Endodermal cell (in vitro differentiated cells): ENCODE measurements around the gene SRPX. TPM values are rescaled to one million over a fixed set of nuclear protein-coding genes. Genes with fewer than 3 reads are reported as not detected.

Experiments used
- DNase-seq: peaks from one replicate; pipeline ENCODE4 v3.0.0-alpha.2; 2017
- H3K27ac ChIP-seq: 2 replicates; pipeline ENCODE4 v1.5.1; 2013; ENCODE audit warnings: mild to moderate bottlenecking, low read depth, low read length, moderate library complexity
- H3K27me3 ChIP-seq: 2 replicates; pipeline ENCODE4 v1.6.1; 2013; ENCODE audit warnings: mild to moderate bottlenecking, low read length, moderate library complexity; ENCODE audit not compliant: insufficient read depth, control insufficient read depth, poor library complexity, severe bottlenecking
- H3K36me3 ChIP-seq: 2 replicates; pipeline ENCODE4 v1.7.0; 2013; ENCODE audit warnings: mild to moderate bottlenecking, low read length, moderate library complexity; ENCODE audit not compliant: control insufficient read depth, insufficient read depth
- H3K4me1 ChIP-seq: one replicate; pipeline ENCODE4 v1.7.0; 2013; ENCODE audit warnings: low read length; ENCODE audit not compliant: control insufficient read depth, insufficient read depth
- H3K4me3 ChIP-seq: 2 replicates; pipeline ENCODE4 v1.5.1; 2013; ENCODE audit warnings: mild to moderate bottlenecking, low read length, moderate library complexity
- H3K9ac ChIP-seq: 2 replicates; pipeline ENCODE4 v1.6.1; 2013; ENCODE audit warnings: mild to moderate bottlenecking, low read length, moderate library complexity; ENCODE audit not compliant: poor library complexity, severe bottlenecking; ENCODE audit errors: extremely low read depth
- H3K9me3 ChIP-seq: 2 replicates; pipeline ENCODE4 v1.6.1; 2013; ENCODE audit warnings: mild to moderate bottlenecking, low read length, moderate library complexity; ENCODE audit not compliant: control insufficient read depth
- H3K27ac Mint-ChIP-seq: 2 replicates; pipeline ENCODE4 v1.8.0; 2020; ENCODE audit warnings: mixed read lengths
- H3K27me3 Mint-ChIP-seq: 2 replicates; pipeline ENCODE4 v1.8.0; 2021; ENCODE audit warnings: mild to moderate bottlenecking, mixed read lengths; ENCODE audit not compliant: insufficient read depth
- H3K36me3 Mint-ChIP-seq: 2 replicates; pipeline ENCODE4 v1.8.0; 2020; ENCODE audit warnings: low read depth, mixed read lengths
- H3K4me1 Mint-ChIP-seq: 2 replicates; pipeline ENCODE4 v1.8.0; 2020; ENCODE audit warnings: mixed read lengths
- H3K4me3 Mint-ChIP-seq: 2 replicates; pipeline ENCODE4 v1.8.0; 2020; ENCODE audit warnings: mild to moderate bottlenecking, moderate library complexity, mixed read lengths
- H3K9me3 Mint-ChIP-seq: 2 replicates; pipeline ENCODE4 v1.8.0; 2020; ENCODE audit warnings: mild to moderate bottlenecking, mixed read lengths
- WGBS, 2 experiments: methylation state at CpG; one replicate each; pipeline versions ENCODE4 v1.1.5 to v1.1.7; 2013; ENCODE audit warnings: missing lambda C conversion rate in 2 of 2, mixed read lengths in 1 of 2; ENCODE audit not compliant: insufficient coverage in 1 of 2, insufficient read length in 1 of 2; 5-methylcytosine and 5-hydroxymethylcytosine counted together
- total RNA-seq, 2 donors: library from RNA; stranded (reverse); fragmentation: NEBNext Ultra II Directional in 1 of 2; extraction: Animal tissue kit (Norgen Biotek cat#: 25700) in 1 of 2; gene quantifications; 2 replicates in 1 of 2; 3 replicates in 1 of 2; pipeline ENCODE4 v1.2.1, GENCODE V29; 2021
- TF ChIP-seq, protein P1 (sequence below): fragments of 200-600 bp; sonication (generic); conservative IDR thresholded peaks from 2 replicates; pipeline ENCODE4 v1.5.0; 2021; ENCODE audit warnings: antibody characterized with exemption, mild to moderate bottlenecking

SRPX gene
- total RNA-seq, 2 donors from 2014 or later: 1.8 to 3.4 TPM

GRCh38 chrX:38232079-38232686 is 11.5 kb upstream of the SRPX start:
- no peaks in the 10 kb centered on the region for H3K36me3 ChIP-seq
- 94% methylated on average over 2 to 3 of the region's 3 CpGs for whole genome bisulfite sequencing, 2 experiments
- H3K9ac ChIP-seq: no peak overlapping the region
- Mint-ChIP-seq H3K4me3 (no peak overlapping the region), H3K27ac (no peak overlapping the region), H3K27me3 (no peaks in the 10 kb centered on the region), H3K9me3 (peaks cover 47% of the 10 kb centered on the region), H3K36me3 (no peaks in the 10 kb centered on the region), H3K4me1 (no peaks in the 10 kb centered on the region)
- TF ChIP-seq, protein P1, sequence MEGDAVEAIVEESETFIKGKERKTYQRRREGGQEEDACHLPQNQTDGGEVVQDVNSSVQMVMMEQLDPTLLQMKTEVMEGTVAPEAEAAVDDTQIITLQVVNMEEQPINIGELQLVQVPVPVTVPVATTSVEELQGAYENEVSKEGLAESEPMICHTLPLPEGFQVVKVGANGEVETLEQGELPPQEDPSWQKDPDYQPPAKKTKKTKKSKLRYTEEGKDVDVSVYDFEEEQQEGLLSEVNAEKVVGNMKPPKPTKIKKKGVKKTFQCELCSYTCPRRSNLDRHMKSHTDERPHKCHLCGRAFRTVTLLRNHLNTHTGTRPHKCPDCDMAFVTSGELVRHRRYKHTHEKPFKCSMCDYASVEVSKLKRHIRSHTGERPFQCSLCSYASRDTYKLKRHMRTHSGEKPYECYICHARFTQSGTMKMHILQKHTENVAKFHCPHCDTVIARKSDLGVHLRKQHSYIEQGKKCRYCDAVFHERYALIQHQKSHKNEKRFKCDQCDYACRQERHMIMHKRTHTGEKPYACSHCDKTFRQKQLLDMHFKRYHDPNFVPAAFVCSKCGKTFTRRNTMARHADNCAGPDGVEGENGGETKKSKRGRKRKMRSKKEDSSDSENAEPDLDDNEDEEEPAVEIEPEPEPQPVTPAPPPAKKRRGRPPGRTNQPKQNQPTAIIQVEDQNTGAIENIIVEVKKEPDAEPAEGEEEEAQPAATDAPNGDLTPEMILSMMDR: no peak
- DNase-seq: no peak
- no peaks in the 10 kb centered on the region for H3K9me3 ChIP-seq
- no peak overlapping the region for H3K4me3 ChIP-seq
- H3K4me1 ChIP-seq: no peaks in the 10 kb centered on the region
- no peak overlapping the region for H3K27ac ChIP-seq
- H3K27me3 ChIP-seq: no peaks in the 10 kb centered on the region

DNA sequence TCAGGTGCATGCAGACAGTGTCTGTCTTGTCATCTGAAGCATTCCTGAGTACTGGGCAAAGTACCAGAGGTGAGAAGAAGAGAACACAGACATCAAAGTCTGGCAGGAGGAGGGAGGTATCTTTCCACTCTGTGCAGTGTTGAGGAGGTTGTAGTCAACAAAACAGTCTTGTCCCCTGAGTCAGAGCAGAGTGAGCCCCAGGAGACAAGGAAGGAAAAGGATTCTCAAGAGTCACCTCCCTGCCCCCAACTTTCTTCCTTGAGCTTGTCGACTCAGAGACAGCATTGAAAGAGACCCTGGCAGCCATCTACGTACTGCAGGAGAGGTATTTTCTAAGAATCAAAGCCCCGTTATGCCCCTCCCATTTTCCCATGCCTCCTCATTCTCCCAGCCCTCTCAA is 4.4 kb upstream of the SRPX start:
- Histone ChIP-seq H3K9me3 (no peaks in the 10 kb centered on the region), H3K4me1 (no peaks in the 10 kb centered on the region), H3K9ac (no peak overlapping the region), H3K36me3 (no peaks in the 10 kb centered on the region), H3K27ac (no peak overlapping the region), H3K27me3 (peaks cover 26% of the 10 kb centered on the region), H3K4me3 (no peak overlapping the region)
- no peaks in the 10 kb centered on the region for H3K36me3 Mint-ChIP-seq
- no peak overlapping the region for H3K27ac Mint-ChIP-seq
- TF ChIP-seq, protein P1: no peak
- peaks cover 6% of the 10 kb centered on the region for H3K4me1 Mint-ChIP-seq
- H3K4me3 Mint-ChIP-seq: no peak overlapping the region
- peak; percentile 52 for DNase-seq
- WGBS, 2 experiments: 63% methylated on average over 3 of the region's 3 CpGs; no CpG with 5 or more reads in 1 of the 2 experiments
- H3K9me3 Mint-ChIP-seq: peaks cover 46% of the 10 kb centered on the region
- peaks cover 30% of the 10 kb centered on the region for H3K27me3 Mint-ChIP-seq

- Mint-ChIP-seq H3K9me3 (peaks cover 44% of the 10 kb centered on the region), H3K4me3 (no peak overlapping the region), H3K27me3 (peaks cover 40% of the 10 kb centered on the region), H3K36me3 (no peaks in the 10 kb centered on the region), H3K27ac (no peak overlapping the region), H3K4me1 (peaks cover 6% of the 10 kb centered on the region)
- Histone ChIP-seq H3K4me3 (no peak overlapping the region), H3K36me3 (no peaks in the 10 kb centered on the region), H3K27me3 (peaks cover 36% of the 10 kb centered on the region), H3K4me1 (no peaks in the 10 kb centered on the region), H3K27ac (no peak overlapping the region), H3K9me3 (no peaks in the 10 kb centered on the region), H3K9ac (no peak overlapping the region)
- no peak for DNase-seq
- TF ChIP-seq, protein P1: no peak
These were observed 3.5 kb upstream of the SRPX start for GRCh38 chrX:38224160-38224559.
